ENCODE data around the gene CPEB2. TPM values are rescaled to one million over a fixed set of nuclear protein-coding genes. Genes with fewer than 3 reads are reported as not detected.

Gene CPEB2
- total and polyA plus RNA-seq, 9 of the 15 experiments (the other 6 are each of a cell fraction or from before 2014, with no cell fraction given): 0.39 to 3.0 (median 1.4) TPM

DNA sequence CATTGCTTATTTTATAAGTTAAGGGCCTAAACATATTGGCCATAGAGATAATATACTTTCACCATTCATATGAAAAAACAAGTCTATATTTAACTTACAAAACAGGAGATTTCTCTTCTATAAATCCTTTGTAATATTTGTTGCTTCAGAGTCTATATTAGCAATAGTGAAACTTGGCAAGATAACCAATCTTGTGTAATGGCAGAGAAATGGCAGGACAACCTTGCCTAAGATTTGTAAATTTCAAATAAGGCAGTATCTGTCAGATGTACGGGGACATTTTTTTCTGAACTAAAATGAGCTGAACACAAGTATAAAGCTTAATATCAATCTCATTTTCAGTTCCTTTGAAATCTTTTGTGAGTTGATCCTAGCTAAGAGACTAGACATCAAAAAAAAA, 17.8 kb upstream of the CPEB2 start:
- no peak overlapping the region for H2AFZ ChIP-seq (ENCODE audit: low read depth, low read length)
- TF ChIP-seq, protein P1, sequence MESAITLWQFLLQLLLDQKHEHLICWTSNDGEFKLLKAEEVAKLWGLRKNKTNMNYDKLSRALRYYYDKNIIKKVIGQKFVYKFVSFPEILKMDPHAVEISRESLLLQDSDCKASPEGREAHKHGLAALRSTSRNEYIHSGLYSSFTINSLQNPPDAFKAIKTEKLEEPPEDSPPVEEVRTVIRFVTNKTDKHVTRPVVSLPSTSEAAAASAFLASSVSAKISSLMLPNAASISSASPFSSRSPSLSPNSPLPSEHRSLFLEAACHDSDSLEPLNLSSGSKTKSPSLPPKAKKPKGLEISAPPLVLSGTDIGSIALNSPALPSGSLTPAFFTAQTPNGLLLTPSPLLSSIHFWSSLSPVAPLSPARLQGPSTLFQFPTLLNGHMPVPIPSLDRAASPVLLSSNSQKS (CRISPR knock-in tag; IDR thresholded peaks at IDR 0.05): no peak
- TF ChIP-seq PHF20 (IDR thresholded peaks at IDR 0.05; ENCODE audit: partially characterized antibody) (no peak), CBX3 (IDR thresholded peaks at IDR 0.05; ENCODE audit: borderline replicate concordance in 1 of 2, low read length in 2 of 2) (no peak), LARP7 (IDR thresholded peaks at IDR 0.05) (no peak), NFATC3 (IDR thresholded peaks at IDR 0.05) (no peak)
- TF ChIP-seq, protein P2, sequence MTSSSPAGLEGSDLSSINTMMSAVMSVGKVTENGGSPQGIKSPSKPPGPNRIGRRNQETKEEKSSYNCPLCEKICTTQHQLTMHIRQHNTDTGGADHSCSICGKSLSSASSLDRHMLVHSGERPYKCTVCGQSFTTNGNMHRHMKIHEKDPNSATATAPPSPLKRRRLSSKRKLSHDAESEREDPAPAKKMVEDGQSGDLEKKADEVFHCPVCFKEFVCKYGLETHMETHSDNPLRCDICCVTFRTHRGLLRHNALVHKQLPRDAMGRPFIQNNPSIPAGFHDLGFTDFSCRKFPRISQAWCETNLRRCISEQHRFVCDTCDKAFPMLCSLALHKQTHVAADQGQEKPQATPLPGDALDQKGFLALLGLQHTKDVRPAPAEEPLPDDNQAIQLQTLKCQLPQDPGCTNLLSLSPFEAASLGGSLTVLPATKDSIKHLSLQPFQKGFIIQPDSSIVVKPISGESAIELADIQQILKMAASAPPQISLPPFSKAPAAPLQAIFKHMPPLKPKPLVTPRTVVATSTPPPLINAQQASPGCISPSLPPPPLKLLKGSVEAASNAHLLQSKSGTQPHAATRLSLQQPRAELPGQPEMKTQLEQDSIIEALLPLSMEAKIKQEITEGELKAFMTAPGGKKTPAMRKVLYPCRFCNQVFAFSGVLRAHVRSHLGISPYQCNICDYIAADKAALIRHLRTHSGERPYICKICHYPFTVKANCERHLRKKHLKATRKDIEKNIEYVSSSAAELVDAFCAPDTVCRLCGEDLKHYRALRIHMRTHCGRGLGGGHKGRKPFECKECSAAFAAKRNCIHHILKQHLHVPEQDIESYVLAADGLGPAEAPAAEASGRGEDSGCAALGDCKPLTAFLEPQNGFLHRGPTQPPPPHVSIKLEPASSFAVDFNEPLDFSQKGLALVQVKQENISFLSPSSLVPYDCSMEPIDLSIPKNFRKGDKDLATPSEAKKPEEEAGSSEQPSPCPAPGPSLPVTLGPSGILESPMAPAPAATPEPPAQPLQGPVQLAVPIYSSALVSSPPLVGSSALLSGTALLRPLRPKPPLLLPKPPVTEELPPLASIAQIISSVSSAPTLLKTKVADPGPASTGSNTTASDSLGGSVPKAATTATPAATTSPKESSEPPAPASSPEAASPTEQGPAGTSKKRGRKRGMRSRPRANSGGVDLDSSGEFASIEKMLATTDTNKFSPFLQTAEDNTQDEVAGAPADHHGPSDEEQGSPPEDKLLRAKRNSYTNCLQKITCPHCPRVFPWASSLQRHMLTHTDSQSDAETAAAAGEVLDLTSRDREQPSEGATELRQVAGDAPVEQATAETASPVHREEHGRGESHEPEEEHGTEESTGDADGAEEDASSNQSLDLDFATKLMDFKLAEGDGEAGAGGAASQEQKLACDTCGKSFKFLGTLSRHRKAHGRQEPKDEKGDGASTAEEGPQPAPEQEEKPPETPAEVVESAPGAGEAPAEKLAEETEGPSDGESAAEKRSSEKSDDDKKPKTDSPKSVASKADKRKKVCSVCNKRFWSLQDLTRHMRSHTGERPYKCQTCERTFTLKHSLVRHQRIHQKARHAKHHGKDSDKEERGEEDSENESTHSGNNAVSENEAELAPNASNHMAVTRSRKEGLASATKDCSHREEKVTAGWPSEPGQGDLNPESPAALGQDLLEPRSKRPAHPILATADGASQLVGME (CRISPR knock-in tag; IDR thresholded peaks at IDR 0.05): no peak
- no peaks in the 10 kb centered on the region for H3K9me1 ChIP-seq (ENCODE audit: control insufficient read depth, insufficient read depth, low read length)
- H3K4me3 ChIP-seq: no peak overlapping the region
- intact Hi-C loops (cut with micrococcal nuclease) (no loop called here), in situ Hi-C loops (cut with MboI) (no loop called here)
- no peak overlapping the region for H3K4me2 ChIP-seq (ENCODE audit: insufficient read depth, low read length)
- H3K27ac ChIP-seq (ENCODE audit: extremely low read depth, low read depth, low read length): no peak overlapping the region
- no peaks in the 10 kb centered on the region for H4K20me1 ChIP-seq (replicated peaks; ENCODE audit: control insufficient read depth, insufficient read depth, low read length)
- ChIA-PET CTCF (ENCODE audit: low intra/inter-chr PET ratio) (no interaction called here), POLR2A (interaction anchor here (0.7 kb wide), 1 partner anchor 265 kb away, joined by 3 read pairs; no protein-coding TSS in a partner anchor)
- DNase-seq (ENCODE audit: extremely low read depth in 1 of 4, low spot score in 3 of 4) (no peak), FAIRE-seq (no peak), ATAC-seq (no peak)
- no peaks in the 10 kb centered on the region for H3K9me3 ChIP-seq (replicated peaks; ENCODE audit: control insufficient read depth, insufficient read depth, low read depth, low read length)
- H3K27me3 ChIP-seq (ENCODE audit: control insufficient read depth in 2 of 2, insufficient read depth in 2 of 2, low read length in 2 of 2): 0 out of 5 replicates have a peak, but pooled peaks cover 0 to 2% of the 10 kb centered on the region in 2 experiments
- no peaks in the 10 kb centered on the region for H3K79me2 ChIP-seq (ENCODE audit: control insufficient read depth, insufficient read depth, low read length)
- H3K36me3 ChIP-seq (ENCODE audit: control insufficient read depth, insufficient read depth, low read length): no peaks in the 10 kb centered on the region
- no peak overlapping the region for H3K9ac ChIP-seq (ENCODE audit: insufficient read depth in 1 of 2, low read depth in 2 of 2, low read length in 2 of 2)
- no peaks in the 10 kb centered on the region for H3K4me1 ChIP-seq (replicated peaks in 1 of 2; ENCODE audit: control insufficient read depth in 2 of 2, insufficient read depth in 2 of 2, low read length in 2 of 2)
- no TSS peak for BruUV-seq (replicated peaks)
- 7% methylated on average over 1 of the region's 1 CpG for WGBS (ENCODE audit: insufficient coverage, low coverage, missing lambda C conversion rate)
